H54 (cell line): Measurements from ENCODE around the gene SPATA6L.

Source experiments
- DNase-seq: peaks from one replicate; pipeline ENCODE4 v3.0.0; 2011; ENCODE audit warnings: low spot score, mixed read lengths; ENCODE audit not compliant: insufficient read length
- FAIRE-seq: peaks from 3 replicates; lab custom pipeline; 2011; peaks lifted over from hg19 to GRCh38; lab: Jason Lieb, UNC
- POLR2A ChIP-seq: IDR thresholded peaks from 2 replicates; pipeline ENCODE4 v1.6.1; 2011; ENCODE audit warnings: low read depth, mild to moderate bottlenecking, low read length

SPATA6L gene

DNA sequence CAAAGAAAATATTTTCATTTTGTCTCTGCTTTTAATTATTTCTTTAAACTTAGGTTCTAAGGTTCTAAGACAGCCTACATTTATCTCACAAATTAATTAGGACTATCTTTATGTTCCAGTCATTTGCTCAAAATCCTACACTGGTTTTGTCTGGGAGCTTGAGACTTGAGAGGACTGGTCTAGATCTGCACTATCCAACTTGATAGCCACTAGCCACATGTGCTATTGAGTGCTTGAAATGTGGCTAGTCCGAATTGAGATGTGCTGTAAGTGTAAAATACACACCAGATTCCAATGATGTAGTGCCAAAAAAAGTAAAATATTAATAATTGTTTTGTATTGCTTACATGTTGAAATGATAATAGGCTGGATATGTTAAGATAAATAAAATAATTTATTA lies 20.3 kb upstream of the SPATA6L start:
- FAIRE-seq = no peak
- DNase-seq = no peak
- no peak for TF ChIP-seq POLR2A

DNA sequence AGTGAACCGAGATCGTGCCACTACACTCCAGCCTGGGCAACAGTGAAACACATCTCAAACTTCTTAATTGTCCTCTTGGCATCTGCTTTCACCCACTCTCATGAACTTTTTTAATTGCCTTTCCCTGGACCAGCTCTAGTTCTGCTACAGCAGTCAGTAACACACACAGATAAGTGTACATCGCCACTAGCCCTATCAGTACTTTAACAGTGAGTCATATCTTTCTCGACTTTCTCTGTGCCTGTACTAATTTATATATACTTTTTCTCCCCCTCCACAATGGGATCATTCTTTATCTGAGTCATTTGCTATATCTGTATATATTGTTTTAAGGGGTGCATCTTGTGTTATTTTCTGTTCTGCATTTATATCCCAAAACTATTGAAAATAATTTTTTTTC lies 19.8 kb upstream of the SPATA6L start:
- FAIRE-seq (peak; percentile 27), DNase-seq (no peak)
- no peak for TF ChIP-seq POLR2A

DNA sequence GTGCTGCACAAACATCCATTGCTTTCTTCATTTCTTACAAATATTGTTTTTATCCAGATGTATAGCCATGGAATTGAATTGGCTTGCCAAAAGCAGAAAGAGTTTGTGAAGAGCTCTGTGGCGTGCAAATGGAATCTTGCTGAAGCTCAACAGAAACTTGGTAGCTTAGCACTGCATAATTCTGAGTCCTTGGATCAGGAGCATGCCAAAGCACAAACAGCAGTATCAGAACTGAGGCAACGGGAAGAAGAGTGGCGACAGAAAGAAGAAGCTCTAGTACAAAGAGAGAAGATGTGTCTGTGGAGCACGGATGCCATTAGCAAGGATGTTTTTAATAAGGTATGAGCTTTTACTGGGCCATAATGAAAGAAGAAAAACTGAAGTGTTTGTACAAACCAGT lies 18.5 kb upstream of the SPATA6L start:
- TF ChIP-seq POLR2A = no peak
- FAIRE-seq = no peak
- no peak for DNase-seq

DNA sequence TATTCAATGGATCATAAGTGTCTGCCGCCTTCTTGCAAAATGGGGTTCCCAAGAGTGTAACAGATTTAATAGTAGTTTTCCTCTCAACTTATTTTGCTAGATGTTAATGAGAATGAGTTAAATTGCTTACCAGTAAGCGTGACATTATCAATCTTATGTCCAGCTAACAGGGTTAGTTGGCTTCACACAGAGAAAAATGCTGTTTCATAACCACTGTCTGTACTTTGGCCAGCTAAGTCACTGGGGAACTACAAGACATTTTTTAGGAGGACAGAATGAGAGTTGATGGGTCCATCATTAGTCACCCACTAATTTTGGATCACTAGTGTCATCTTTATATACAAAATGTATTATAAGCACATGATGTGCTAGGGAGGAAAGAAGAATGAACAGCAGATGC lies 14.5 kb upstream of the SPATA6L start:
- FAIRE-seq (no peak), DNase-seq (no peak)
- TF ChIP-seq POLR2A = no peak

DNA sequence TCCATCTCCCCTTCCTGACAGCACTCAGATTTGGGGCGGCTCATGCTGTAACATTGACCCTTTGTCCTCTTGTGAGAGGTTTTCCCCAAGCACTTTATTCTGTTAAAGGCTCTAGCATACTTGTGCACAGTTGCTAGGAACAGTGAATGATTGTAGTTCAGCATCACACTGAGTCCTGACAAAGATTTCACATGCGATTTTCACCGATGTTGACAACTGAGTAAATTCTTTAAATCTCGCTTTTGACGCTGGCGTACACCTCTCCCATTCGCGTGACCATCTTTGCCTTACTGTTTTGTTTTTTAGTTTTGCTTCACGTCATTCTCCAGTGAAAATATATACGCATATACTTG lies 13.9 kb upstream of the SPATA6L start:
- TF ChIP-seq POLR2A = no peak
- DNase-seq (no peak), FAIRE-seq (peak; percentile 71)

DNA sequence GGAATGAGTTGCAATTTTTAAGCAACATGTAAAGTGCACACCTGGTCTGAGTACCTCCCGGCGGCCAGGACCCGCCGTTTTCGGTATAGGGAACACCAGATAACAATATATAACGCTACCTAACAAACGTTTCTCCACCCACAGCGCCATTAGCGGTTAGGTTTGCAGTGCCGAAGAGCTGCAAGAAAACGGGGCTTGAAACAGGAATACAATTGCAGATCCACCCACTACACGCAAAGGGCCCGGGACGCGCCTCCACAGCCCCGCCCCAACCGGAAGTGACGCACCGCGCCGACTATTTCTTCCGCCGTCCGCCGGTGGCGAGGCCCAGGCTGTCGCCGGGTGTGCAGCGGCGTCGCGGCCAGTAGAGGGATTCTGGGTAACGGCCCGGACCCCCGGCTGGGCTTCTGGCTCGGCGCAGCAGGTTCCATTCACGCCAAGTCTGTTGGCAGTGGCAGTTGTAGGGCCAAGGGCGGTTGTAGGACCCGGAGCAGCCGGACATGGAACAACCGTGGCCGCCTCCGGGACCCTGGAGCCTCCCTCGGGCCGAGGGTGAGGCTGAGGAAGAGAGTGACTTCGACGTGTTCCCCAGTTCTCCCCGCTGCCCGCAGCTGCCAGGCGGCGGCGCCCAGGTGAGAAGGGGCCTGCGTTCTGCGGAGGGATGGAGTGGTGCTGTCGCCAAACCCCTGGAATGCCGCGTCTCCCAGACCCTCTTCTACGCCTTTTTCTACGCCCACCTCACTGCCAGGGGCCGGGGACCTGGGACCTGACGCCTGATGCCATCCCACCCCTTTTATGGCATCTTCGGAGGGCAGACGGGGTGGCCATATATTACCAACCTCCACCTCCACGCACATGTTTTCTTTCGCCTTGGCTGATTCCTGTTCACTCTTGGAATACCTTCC lies 13.2 kb upstream of the SPATA6L start, which contains the start of gene CDC37L1:
Gene CDC37L1 (plus strand): TSS at position 302 of the 905 bp plus-strand sequence. CDS start 199 bp downstream, at position 501.
- peak; percentile 81 for DNase-seq
- FAIRE-seq = peak; percentile 99
- TF ChIP-seq POLR2A = peak; percentile 86

DNA sequence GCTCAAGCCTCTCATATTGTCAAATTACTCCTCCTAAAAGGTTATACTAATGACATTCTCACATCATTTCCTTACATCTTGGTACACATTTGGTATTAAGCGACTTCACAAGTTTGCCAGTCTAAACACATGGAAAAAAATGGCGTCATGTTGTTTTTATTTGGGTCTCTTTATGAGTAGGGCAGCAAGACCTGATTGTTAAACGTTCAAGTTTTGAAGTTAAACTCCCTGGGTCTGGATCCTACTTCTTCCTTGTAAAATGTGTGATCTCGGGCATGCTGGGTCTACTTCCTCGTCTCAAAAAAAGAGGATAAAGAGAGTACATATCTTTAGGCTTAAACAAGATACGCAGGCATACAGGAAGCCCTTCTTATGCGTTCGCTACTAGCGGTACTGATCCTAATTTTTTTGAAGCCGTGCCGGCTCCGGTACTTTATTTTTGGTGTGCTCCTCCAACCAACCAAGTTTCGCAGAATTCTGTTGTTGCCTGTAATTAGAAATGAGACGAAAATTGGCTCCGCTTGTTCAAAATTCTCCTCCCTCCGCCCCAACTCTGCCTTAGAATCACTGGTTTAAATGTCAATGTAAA lies 12.5 kb upstream of the SPATA6L start:
- DNase-seq (no peak), FAIRE-seq (no peak)
- TF ChIP-seq POLR2A = no peak

DNA sequence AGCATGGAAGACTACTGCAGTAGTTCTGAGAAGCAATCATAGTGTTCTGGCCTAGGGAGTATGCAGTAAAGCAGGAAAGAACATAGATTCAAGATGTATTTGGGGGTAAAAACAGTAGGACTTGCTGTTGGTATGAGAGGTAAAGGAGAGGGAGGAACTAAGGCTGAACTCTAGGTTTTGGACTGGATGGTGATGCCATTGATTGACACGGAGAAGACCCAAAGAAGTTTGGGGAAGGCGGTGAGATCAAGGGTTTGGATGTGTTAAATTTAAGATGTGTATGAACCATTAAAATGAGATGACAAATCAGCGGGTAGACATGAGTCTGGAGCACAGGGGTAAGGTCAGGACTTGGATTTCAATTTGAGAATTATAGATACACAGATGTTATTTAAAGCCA lies 11.1 kb upstream of the SPATA6L start:
- FAIRE-seq = no peak
- TF ChIP-seq POLR2A = no peak
- no peak for DNase-seq

DNA sequence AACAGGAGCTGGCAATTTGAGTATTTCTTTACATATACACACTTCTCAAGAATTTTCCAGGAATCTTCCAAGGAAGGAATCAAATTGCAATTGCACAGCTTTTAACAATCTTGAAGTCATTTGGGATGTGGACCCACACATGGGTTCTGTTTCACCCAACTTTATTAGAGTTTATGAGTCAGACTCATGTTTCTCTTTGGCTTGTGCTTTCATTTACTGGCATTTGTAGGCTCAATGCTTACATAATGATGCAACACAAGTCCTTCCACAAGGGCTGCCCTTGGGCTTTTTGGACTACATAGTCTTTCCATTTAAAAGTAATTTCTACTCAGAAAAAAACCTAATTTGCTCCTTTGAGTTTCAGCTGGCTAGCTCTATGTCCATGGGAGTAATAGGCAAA lies 8.5 kb upstream of the SPATA6L start:
- no peak for TF ChIP-seq POLR2A
- DNase-seq (no peak), FAIRE-seq (peak; percentile 89)

DNA sequence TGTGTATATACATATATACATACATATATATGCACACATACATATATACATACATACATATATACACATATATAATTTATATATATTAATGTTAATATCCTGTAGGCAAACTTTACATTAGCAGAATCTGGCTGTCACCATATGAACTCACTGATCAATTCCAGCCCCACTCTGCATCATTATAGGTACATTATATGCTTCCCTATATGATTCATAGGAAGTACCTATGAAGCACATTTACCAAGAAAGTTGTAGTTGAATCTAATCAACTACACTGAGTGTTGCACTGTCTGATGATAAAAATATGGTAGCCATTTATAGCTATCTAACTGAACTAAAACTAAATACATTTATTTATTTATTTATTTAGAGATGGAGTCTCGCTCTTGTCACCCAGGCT lies 5.5 kb upstream of the SPATA6L start:
- no peak for FAIRE-seq
- no peak for DNase-seq
- no peak for TF ChIP-seq POLR2A

DNA sequence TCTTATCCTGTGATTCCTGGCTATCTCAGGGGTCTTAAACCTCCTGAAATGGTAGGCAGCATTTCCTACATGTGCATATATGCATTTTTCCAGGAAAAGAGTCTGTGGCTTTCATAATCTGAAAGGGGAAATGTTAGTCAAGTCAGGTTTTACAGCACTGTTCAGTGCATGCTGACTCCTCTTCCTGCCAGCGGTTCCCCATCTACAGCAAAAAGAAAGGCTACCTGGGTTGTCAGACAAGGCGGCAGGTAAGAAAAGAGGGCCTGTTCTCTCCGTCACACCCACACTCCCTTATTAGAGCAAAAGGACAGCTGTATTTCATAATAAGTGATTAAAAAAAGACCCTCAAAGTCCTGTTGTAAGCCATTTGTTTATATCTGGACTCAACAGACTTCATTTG lies 4.3 kb upstream of the SPATA6L start:
- no peak for TF ChIP-seq POLR2A
- FAIRE-seq = no peak
- no peak for DNase-seq

DNA sequence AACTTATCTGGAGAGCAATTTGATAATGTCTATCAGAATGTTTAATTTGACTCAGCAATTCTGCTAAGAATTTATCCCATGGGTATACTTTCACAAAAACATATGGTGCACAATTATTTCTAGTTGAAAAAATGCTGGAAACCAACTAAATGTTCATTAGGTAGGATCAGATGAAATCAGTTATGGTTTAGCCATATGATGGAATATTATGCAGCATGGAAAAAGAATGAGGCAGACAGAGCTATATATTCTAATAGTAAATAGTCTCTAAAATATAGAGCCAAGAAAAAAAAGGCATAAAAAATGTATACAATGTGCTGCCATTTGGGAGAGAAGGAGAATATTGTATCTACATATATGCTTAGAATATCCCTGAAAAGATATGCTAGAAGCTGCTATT lies 3.6 kb upstream of the SPATA6L start:
- FAIRE-seq (no peak), DNase-seq (no peak)
- no peak for TF ChIP-seq POLR2A

DNA sequence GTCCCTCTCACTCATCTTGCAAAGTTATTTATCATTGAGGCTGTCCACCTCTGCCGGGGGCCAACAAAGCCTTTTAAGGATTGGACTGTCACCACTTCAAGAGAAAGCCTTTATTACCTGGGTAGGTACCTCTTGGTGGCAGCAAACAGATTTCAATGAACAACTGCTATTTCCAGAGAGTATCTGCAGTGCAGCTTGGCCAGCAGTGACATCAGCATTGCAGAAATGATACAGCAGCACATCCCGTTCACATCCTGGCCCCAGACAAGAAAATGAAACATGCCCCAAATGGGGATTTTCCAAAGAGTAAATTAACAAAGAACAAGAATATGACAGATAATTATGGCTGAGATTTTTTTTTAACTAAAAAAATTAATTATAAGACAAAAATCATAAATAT lies 2.3 kb upstream of the SPATA6L start:
- DNase-seq = no peak
- FAIRE-seq = no peak
- no peak for TF ChIP-seq POLR2A

DNA sequence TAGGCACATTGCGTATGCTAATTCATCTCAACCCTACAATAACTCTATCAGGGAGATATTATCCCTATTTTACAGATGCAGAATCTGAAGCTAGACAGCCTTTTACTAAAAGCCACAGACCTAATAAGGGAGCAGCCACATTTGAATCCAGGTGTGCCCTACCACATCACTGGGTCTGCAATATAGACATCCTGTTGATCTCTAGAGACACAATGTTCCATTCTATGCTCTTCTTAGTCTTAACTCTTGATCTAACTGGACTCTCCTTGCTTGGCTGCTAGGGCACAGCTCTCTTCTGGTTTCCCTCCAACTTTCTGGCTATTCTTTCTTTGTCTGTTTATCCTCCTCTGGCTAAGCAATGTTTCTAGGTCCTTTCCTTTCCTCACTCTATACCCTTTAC lies 1.4 kb upstream of the SPATA6L start:
- TF ChIP-seq POLR2A = no peak
- FAIRE-seq (no peak), DNase-seq (no peak)

DNA sequence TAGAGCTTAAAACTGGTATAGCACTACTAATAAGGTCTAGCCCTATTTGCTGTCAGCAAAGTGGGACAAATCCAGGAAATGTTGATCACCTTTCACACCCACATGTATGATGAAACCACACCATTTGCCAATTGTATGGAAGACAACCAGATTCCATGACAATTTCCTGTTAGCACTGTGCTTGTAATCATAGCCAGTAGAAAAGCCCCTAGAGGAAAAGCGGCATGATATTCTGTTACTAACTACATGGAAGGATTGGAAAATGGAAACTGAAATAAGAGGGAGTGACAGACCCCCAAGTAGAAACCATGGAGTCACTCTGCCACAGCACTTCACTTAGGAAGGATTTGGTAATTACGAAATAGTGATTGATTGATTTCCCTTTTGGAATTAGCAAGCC lies 923 bp downstream of the SPATA6L start:
- DNase-seq = no peak
- FAIRE-seq = no peak
- TF ChIP-seq POLR2A = no peak
